SU-DHL-6 (cell line): Measurements from ENCODE around the gene ARR3.

Experiments used
- CTCF ChIP-seq: fragments of 200-600 bp; sonication (generic); IDR thresholded peaks from one replicate; pipeline ENCODE4 v1.5.1; 2017; ENCODE audit warnings: antibody characterized with exemption, mild to moderate bottlenecking, low read length, moderate library complexity; ENCODE audit not compliant: insufficient read depth, poor library complexity, severe bottlenecking
- EZH2phosphoT487 ChIP-seq: fragments of 200-600 bp; sonication (generic), shearing (Covaris generic); conservative IDR thresholded peaks from 2 replicates; pipeline ENCODE4 v1.6.1; 2018; ENCODE audit warnings: mild to moderate bottlenecking, antibody characterized with exemption, low read length, moderate library complexity, mixed read lengths

GRCh38 chrX:70231666-70232065 is 36.5 kb upstream of the ARR3 start:
- no peak for TF ChIP-seq CTCF
- no peak for TF ChIP-seq EZH2phosphoT487
